ENCODE data around the gene TMEM8B.

- no peak for TF ChIP-seq POLR2A (IDR thresholded peaks at IDR 0.05)
- no peak for TF ChIP-seq CTCF (IDR thresholded peaks at IDR 0.05)
These were observed 35.7 kb downstream of the TMEM8B start for GRCh38 chr9:35864695-35865255.

Measured in lower leg skin (tissue), 3 donors.